GM19324 (cell line): ENCODE measurements around the gene MBNL2.

Source experiments
- ATAC-seq: cut with Tn5 transposase; IDR thresholded peaks from one replicate; pipeline ENCODE4 v1.9.1; 2021; ENCODE audit warnings: mild to moderate bottlenecking, moderate library complexity; ENCODE audit not compliant: unreplicated experiment, low FRiP score

The MBNL2 gene

DNA sequence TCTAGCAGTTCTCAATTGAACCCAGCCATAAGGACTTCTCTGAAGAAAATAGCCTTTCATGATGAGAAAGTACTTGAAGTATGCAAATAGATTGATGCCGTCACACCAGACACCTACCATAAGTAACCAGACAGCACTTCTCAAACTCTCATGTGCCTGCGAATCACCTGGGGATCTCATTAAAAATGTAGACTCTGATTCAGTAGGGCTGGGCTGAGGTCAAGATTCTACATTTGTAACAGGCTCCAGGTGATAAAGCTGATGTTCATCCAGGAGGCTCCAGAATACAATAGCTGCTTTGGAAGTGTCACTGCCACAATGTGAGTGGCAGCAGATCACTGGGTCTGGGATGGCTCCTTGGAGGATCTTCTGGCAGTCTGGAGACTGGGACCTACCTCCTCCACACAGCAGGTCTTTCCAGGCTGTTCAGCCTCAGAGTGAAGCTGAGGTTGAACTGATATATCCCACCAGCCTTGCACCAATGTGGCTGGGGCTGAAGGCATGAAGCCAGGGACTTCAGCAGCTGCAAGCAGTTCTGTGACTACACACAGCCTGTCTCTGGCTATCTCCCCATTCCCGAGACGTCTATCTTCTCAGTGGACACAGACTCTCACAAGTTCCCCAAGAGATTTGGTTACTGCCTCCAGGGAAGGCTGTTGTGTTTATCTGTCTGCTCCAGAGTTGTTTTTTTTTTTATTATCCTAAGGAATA, 9.1 kb downstream of the MBNL2 start:
- no peak for ATAC-seq

DNA sequence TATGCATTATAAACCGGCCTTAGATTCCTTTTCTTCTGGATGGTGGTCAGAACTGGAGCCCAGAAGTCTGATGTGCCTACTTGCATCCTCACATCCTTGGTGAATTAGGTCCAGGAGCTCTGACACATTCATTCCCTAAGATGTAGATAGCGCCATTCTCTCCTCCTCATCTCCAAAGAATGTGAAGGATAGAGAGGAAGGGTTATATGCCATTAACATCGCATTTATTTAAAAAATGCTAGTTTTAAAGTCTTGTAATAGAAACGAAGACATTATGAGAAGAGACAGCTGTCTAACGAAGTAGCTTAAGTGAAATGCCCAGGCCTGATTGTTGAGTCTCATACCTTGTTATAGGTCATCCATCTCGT, 9.7 kb downstream of the MBNL2 start:
- ATAC-seq: no peak

DNA sequence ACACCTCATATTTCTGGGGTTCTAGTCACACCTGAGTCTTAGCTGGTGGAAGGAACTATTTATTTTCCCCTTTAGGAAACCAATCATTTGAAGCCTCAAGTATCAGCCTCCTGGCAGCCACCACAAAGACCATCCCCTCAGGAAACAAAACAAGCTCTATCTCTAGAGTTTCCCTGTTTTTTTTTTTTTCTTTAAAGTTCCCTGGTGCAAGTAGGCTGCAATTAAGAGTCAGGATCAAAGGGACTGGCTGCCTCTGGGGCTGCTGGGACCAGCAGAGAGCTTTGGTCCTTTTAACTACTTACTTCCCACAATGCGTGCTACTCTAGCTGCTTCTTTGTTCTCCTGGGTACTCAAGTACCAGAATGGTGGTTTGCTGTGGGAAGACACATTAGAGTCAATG, 11.4 kb downstream of the MBNL2 start:
- ATAC-seq: no peak

DNA sequence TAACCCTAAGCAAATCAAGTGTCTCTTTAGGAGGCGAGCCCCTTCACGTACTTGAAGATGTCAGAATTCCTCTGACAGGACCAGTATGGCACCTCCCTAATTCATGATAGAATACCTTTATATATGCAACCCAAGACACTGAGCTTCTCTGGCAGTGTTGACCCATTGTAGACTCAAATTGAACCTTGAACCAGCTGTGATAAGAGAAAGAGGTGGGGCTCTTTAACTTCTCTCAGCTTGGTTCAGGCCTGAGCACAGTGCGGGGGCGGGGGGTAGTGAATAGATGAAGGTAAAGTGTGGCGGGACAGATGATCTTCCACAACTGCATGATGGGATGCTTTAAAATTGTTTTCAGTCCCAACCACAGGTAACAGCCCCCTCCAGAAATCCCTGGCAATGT, 12.1 kb downstream of the MBNL2 start:
- ATAC-seq: no peak

DNA sequence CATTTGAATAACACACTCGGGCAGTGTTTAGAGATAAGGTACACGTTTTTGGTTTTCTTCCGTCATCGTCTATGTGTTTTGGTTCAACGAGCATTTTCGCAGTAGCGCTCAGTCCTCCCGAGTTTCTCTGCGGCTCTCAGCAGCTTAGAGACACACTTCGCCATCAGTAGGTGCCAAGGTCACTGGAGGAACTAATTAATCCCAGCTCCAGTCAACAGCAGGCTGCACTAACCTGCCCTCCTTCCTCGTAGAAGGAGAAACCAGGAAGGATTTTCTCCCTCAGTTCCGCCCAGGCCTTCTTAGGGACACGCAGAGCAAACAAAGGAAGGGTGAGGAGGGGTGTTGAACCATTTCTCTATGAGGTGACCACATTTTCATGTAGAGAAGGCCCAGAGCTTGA, 12.6 kb downstream of the MBNL2 start:
- ATAC-seq: no peak

DNA sequence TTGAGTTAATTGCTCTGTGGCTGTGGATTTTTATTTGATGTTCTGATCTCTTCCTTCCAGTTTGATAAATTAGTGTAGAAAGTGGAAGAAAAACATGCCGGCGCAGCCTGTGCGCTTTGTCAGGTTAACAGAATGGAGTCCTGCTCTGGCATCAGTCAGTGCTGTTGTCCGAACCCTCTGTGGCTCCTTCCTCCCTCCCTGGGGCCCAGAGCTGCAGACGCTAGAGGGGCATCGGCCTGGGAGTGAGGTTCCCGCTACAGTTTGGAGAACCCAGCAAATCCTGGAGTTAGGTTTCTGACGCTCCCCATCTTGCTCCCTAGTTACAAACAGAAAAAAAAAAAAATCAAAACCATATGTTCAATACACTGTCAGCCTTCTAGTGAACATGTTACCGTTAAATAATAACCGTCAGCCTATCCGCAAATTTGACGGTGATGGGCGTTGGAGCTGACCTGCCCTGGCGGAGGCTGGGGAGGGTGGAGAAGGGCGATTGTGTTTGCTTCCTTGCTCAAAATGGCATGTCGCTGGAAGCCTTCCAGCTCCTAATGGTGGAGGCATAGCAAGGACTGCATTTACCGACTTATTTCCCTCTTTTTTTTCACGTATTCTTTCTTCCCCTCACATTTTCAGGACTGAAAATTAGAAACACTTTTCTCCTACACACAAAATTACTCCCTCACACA, 13.6 kb downstream of the MBNL2 start:
- no peak for ATAC-seq

DNA sequence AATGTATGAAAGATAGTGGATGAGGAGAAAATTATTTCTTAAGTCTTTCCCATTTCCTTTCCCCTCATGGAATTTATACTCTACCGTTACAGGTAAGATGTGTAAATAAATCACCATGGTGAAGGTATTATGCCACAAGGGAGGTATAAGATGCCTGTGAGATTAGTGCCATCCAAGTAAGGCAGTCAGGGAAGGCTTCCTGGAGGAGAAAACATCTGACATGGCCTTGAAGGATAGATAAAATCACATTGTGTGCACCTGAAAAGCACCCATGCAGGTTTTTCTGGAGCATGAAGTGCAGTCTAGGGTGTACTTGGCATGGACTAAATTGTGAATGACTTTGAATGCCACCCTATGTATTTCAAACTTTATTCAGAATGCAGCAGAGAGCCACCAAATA, 15.3 kb downstream of the MBNL2 start:
- ATAC-seq: no peak

DNA sequence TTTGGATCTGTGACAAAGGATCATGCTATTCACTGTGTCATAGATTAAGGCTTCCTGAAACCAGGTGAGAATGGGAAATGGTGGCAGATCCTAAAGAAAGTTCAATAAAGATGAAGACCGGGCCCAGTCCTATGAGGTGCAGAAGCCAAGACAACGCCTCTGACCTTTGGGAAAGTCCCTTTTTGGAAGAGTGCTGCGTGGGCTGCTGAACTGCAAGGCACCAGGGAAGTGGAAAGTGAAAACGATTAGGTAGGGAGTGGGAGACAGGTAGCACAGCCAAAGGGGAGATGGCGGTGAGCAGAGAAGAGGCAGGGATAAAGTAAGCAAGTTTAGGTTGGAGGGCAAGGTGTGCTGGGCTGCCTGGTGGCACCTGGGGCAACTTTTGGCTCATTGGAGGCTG, 16.3 kb downstream of the MBNL2 start:
- no peak for ATAC-seq

DNA sequence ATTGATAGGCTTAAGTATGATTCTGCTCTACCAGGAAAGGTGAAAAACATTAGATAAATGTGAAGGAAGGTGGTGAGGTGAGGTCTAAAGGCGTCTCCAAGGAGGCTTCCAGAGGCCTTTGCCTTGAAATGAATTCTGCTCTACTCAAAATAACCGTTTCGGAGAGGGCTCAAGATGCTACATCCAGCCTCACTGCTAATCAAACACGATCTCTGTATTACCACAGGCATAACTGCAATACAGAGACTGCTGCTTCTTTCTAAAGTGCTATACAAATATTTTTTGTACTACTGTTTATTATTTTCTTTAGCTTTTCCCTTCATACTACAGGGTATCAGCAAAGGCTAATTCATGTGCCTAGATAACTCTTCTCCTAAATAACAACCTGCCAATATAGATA, 16.8 kb downstream of the MBNL2 start:
- no peak for ATAC-seq

DNA sequence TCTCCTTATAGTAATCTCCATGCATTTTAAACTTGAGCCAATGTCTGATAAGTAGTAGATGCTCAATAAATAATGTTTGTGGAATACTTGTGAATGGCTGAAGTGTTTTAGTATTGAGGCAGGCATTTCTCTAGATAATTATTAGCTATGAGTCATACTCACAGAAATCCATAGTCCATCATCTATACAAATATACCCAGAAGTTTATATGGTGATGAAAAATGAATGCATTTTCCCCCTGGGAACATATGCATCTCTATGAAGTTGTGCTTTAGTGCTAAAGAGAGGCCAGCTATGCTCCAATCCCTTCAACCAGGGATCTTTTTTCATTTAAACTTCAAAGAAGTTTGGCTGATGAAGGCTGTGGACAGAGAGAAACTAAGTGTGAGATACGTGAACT, 17.2 kb downstream of the MBNL2 start:
- no peak for ATAC-seq

DNA sequence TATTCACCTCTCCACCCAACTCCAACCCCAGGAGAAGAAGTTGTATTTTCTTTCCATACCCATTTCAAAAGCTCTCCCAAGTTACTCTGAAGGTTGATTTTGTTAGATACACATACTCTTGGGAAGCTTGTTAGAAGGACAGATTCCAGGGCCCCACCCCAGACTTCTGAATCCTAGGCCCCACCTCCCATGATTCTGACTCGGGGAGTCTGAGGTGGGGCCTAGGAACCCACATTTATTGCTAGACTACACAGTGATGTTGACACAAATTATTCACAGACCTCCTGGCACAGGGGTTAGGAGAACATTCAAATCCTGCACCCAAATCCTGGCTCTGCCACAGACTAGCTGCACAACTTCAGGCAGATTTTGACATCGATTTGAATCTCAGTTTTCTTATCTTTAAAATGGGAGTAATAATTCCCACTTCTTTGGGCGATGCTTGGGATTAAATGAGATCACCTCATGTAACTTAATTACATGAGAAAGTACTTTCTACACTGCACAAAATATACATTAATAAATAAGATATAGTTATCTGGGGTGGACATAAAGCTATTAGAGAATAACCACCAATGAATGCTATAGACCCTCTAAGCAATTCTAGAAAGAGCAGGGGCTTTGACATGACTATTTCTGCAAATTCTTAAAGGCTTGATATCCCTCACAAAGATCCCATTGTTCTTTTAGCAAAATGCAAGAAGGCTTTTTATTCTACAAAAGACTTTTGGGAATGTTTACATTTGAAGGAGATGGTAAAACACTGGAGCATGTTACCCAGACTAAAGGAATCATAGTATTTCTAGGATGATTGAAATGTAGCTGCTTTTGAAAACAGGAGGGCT, 18.0 kb downstream of the MBNL2 start:
- no peak for ATAC-seq

DNA sequence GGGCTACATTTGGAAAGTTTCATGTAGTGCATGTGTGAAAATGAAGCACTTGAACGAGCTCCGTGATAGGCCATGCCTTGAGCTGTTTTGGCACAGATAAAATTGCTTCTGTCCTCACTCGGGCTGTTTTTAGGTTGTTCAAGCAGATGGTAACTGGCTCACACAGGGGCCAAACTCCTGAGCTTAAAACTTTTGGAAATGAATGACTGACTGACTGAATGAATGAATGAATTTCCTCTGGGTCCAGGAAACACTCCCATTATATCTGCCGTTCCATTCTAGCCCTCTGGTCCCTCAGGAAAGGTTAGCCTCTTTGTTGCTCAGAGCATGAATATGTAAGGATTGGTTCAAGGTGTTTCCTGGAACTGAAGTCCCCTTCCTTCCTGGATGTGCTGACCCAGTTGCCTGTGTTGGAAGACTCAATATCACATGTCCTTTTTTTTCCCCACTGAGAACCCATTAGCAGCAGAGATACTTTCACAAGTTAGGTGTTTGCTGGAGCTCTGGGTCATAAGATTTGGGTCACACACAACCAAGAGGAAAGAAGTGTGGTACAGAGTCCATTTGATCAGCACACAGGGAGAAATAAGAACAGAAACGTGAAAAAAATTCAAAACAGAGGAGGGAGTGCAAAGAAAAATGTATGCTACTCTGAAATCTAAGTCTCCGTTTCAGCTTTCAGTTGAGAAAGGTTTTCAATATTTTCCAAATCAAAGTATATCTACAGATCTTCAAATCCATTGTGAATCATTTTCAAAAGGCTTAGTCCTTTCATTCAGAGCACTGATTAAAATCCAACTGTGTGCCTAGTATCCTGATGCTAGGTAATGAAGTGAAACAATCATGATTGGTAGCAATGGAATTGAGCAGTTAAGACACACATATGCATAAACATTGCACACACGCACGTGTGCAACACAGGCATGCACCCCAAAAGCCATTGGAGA, 18.9 kb downstream of the MBNL2 start:
- ATAC-seq: no peak

DNA sequence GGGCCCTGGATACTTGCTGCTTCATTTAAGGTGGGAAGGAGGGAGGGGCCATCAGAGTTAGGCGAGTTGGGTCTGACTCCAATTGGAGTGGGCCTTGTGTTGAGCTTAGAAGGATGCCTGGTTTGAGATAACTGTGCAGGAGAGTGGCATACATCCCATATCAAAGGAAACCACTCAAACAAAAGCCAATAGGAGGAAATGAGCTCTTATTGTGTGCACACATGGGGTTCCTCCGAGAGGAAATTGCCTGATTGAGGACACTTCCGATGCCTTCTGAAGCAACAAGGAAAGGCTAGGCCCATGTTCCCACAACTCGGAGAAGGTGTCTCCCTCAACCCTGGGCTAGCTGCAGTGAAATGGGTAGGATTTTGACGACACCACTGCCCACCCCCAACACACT, 19.6 kb downstream of the MBNL2 start:
- no peak for ATAC-seq

DNA sequence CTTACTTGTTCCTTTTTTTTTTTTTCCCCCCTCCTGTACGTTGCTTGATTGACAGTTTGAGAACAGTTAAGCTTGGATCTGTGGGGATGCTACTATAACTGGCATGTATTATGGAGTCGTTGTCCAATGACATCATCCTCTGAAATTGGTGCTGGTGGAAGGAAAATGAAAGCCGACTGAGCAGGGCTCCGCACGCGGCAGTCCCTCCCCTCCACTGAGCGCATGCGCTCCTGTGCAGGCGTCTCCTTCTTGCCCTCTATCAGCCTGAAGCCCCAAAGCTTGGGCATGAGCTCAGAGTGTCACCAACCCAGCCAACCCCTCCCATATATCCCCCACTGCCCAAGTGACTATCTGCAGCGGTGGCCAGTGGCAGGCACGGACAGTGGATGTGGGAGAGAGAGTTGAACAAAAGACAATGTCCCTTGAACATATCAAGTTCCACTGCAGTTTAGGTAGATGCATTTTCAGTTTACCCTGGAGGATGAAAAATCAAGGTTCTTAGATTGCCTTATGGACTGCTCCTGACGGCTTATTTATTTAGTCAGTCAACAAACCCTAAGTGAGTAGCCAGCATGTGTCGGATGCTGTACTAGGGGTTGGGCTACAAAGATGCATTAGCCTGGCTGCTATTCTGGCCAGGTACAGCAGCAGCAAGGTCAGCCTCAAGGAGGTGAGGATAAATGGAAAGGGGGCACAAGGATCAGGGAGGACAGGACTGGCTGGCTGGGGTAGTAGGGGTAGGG, 20.8 kb downstream of the MBNL2 start:
- ATAC-seq: no peak

DNA sequence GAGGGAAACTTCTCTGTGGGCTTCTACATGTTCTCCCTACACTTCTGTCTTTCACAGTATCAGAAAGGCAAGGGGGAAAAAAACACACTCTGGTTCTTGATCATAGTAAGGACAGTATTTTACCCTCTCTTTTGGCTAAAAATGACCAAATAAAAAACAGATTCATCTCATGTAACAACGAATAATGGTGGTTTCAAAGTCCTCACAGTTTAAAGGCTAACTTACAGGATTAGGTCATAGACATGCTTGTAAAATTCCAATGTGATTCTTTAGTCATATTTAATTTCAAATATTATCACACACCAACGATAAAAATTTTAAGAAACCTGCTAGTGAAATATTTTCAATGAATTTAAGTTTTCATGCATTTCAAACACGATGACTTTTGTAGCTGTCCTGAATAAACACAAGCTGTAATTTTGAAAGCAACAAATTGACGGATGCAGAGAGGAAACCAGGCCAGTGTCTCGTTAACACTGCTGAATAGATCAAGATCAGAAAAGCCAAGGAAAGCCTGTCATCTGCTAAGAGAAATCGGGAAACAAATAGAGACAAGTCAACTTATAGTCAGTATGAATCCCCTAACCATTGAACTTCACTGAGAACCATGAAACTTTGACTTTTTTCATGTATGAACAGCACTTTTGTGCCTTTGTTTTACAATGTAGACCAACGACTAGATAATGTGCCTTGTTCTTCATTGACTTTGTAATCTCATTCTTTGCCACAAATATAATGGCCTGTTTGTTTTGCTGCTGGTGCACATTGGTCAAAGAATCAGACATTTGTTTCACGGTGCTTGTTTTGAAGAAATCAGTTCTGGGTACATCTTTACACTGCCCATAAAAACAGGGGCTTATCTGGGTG, 22.0 kb downstream of the MBNL2 start:
- ATAC-seq: no peak

DNA sequence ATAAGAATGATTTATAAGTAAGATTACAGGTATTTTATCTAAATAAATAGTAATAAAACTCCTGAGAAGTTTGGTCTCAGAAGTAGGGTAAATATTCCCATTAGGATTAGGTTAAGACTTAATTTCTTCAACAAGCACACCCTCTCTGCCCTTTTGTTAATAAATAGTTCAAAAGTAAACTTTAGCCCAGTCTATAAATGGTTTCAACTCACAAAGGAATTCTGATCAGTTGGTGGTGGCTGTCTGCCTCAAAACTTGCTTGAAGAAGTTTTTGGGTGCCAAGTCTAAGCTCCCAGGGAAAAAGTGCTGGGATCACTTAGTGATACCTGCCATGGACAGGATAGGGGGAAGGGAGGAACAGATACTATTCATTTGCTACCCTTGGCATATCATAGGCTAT, 22.9 kb downstream of the MBNL2 start:
- no peak for ATAC-seq

DNA sequence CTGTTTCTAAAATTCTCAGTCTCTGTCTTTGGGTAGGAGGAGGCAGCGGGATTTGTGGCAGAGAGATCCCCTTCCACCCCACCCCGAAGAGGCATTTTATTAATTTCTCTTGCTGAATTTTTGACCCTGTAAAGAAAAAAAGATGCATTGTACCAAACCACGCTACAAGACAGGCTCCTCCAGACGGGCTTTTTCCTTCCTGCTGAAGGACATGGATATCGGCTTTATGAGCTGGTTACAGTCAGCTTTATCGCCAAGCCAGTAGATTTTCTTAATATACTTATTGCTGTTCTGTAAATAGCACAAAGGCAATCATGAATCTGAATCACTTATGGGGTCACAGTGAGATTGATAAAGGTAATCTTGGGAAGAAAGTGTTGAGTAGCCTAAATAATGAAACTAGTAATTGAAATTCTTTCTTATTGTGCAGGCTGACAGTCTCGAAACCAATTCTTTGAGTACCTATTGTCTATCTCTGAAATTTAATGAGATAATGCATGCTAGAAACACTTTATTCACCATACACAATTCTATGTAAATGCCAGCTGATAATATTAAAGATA, 24.5 kb downstream of the MBNL2 start:
- no peak for ATAC-seq

DNA sequence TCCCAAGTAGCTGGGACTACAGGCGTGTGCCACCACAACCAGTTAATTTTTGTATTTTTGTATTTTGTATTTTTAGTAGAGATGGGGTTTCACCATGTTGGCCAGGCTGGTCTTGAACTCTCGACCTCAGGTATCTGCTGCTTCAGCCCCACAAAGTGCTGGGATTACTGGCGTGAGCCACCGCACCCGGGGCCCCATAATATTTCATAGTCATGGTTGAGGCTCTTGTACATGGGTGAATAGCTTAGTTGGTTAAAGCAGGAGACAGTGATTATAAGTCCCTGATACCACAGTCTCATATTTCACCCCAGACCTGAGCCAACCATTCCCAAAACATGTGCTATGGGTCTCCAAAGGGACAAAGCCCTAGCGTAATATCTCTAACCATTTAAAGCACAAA, 26.1 kb downstream of the MBNL2 start:
- ATAC-seq: no peak
